IgD-negative memory B cell (primary cell): ENCODE results near the gene KLHDC8B. TPM values are rescaled to one million over a fixed set of nuclear protein-coding genes. Genes with fewer than 3 reads are reported as not detected.

Experiments used
- polyA plus RNA-seq: library from polyadenylated mRNA; unstranded; fragments of 300-500 nt; fragmentation: Illumina TruSeq; gene quantifications from one replicate; pipeline ENCODE4 v1.2.3, GENCODE V29; 2021

KLHDC8B gene
- polyA plus RNA-seq, 1 donor from 2014 or later: 0.54 TPM

Other genes with a start within 250 kb of the KLHDC8B start
- gene P4HTM, start 181.4 kb upstream of the KLHDC8B start, polyA plus RNA-seq: 20.4 TPM
- gene WDR6, start 164.2 kb upstream of the KLHDC8B start, polyA plus RNA-seq: 81.4 TPM
- 25.4 TPM for gene DALRD3, start 153.0 kb upstream of the KLHDC8B start, polyA plus RNA-seq
- gene NDUFAF3, start 149.5 kb upstream of the KLHDC8B start, polyA plus RNA-seq: 188 TPM
- gene IMPDH2, start 142.2 kb upstream of the KLHDC8B start, polyA plus RNA-seq: 96.7 TPM
- gene QRICH1, start 77.5 kb upstream of the KLHDC8B start, polyA plus RNA-seq: 23.6 TPM
- gene QARS1, start 66.8 kb upstream of the KLHDC8B start, polyA plus RNA-seq: 117 TPM
- 23.5 TPM for gene USP19, start 50.8 kb upstream of the KLHDC8B start, polyA plus RNA-seq
- not detected for gene LAMB2, start 38.5 kb upstream of the KLHDC8B start, polyA plus RNA-seq
- 1.7 TPM for gene CCDC71, start 5.3 kb upstream of the KLHDC8B start, polyA plus RNA-seq
- 1.5 TPM for gene C3orf62, start 105.6 kb downstream of the KLHDC8B start, polyA plus RNA-seq
- 55.0 TPM for gene USP4, start 168.5 kb downstream of the KLHDC8B start, polyA plus RNA-seq
- 340 TPM for gene GPX1, start 186.8 kb downstream of the KLHDC8B start, polyA plus RNA-seq
- 709 TPM for gene RHOA, start 240.4 kb downstream of the KLHDC8B start, polyA plus RNA-seq
- gene TCTA, start 240.8 kb downstream of the KLHDC8B start, polyA plus RNA-seq: 34.2 TPM